ENCODE results near the gene PITHD1. TPM values are rescaled to one million over a fixed set of nuclear protein-coding genes. Genes with fewer than 3 reads are reported as not detected.
"Not testable (repeated sequence)": the region's sequence is repeated elsewhere in the genome, so short reads cannot be mapped to it uniquely, and the experiment has no call there.

PITHD1 gene
- total RNA-seq, 2 donors from 2014 or later: 31.9 to 32.3 TPM

- no peak for TF ChIP-seq CTCF (IDR thresholded peaks at IDR 0.05)
- no peak for TF ChIP-seq POLR2A (IDR thresholded peaks at IDR 0.05)
These were observed 49.5 kb downstream of the PITHD1 start for GRCh38 chr1:23827717-23828116.

DNA sequence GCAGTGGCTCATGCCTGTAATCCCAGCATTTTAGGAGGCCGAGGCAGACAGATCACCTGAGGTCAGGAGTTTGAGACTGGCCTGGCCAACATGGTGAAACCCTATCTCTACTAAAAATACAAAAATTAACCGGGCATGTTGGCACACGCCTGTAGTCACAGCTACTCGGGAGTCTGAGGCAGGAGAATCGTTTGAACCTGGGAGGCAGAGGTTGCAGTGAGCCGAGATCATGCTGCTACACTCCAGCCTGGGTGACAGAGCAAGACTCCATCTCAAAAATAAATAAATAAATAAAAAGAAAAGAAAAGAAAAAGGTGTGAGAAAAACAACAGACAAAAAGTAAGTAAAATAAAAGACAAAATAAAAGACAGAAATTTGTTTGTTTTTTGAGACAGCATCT, 55.9 kb downstream of the PITHD1 start:
- H3K4me3 ChIP-seq; DNase-seq; H3K27ac ChIP-seq; intact Hi-C loops (cut with DNase I); H3K36me3 ChIP-seq (replicated peaks in 1 of 2; ENCODE audit: insufficient read depth in 1 of 2, low read depth in 2 of 2); H3K27me3 ChIP-seq; H3K9me3 ChIP-seq; ATAC-seq: not testable (repeated sequence)
- peaks cover 13% of the 10 kb centered on the region for H3K4me1 ChIP-seq
- WGBS, 2 donors: 69 to 72% methylated on average over 6 of the region's 6 CpGs

More at GRCh38 chr1:23827717-23828116, 49.5 kb downstream of the PITHD1 start:
- Histone ChIP-seq H3K27me3 (no peaks in the 10 kb centered on the region), H3K27ac (no peak overlapping the region), H3K4me1 (peaks cover 10% of the 10 kb centered on the region), H3K4me3 (no peak overlapping the region), H3K36me3 (replicated peaks in 1 of 2; ENCODE audit: insufficient read depth in 1 of 2, low read depth in 2 of 2) (no peaks in the 10 kb centered on the region), H3K9me3 (no peaks in the 10 kb centered on the region)
- ATAC-seq: no peak
- no peak for DNase-seq
- 87 to 96% methylated on average over 1 of the region's 1 CpG for WGBS, 2 donors
- intact Hi-C loops (cut with DNase I): no loop called here

DNA sequence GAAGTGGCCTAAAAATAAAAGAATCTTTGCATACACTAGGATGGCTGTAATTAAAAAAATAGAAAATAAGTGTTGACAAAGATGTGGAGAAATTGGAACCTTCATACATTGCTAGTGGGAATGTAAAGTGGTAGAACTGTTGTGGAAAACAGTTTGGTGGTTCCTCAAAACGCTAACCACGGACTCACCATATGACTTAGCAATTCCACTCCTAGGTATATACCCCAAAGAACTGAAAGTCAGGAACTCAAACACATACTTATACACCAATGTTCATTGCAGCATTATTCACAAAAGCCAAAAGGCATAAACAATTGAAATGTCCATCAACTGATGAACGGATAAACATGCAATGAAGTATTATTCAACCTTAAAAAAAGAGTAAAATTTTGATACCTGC, 57.8 kb downstream of the PITHD1 start:
- no peaks in the 10 kb centered on the region for H3K27me3 ChIP-seq
- WGBS, 2 donors: 57 to 60% methylated on average over 3 of the region's 3 CpGs
- intact Hi-C loops (cut with DNase I): no loop called here
- H3K4me1 ChIP-seq: peaks cover 13% of the 10 kb centered on the region
- no peaks in the 10 kb centered on the region for H3K9me3 ChIP-seq
- DNase-seq (no peak), ATAC-seq (no peak)
- no peaks in the 10 kb centered on the region for H3K36me3 ChIP-seq (replicated peaks in 1 of 2; ENCODE audit: insufficient read depth in 1 of 2, low read depth in 2 of 2)
- H3K4me3 ChIP-seq: no peak overlapping the region
- H3K27ac ChIP-seq: no peak overlapping the region
- TF ChIP-seq CTCF (IDR thresholded peaks at IDR 0.05) (no peak), POLR2A (IDR thresholded peaks at IDR 0.05) (no peak)

Other genes starting within 250 kb of the PITHD1 start
- gene E2F2, start 247.2 kb upstream of the PITHD1 start, total RNA-seq: under 1 TPM in 1 of 2 donors, not detected in 1; under 0.01 TPM
- 100 to 1,000 TPM in 1 of 2 donors, 10 to 100 TPM in 1; 65.9 to 118 TPM for gene ID3, start 218.9 kb upstream of the PITHD1 start, total RNA-seq
- gene RPL11, start 86.6 kb upstream of the PITHD1 start, total RNA-seq: 100 to 1,000 TPM; 553 to 720 TPM
- gene ELOA, start 34.9 kb upstream of the PITHD1 start, total RNA-seq: 10 to 100 TPM; 22.6 to 28.0 TPM
- 10 to 100 TPM; 20.4 to 28.5 TPM for gene LYPLA2, start 12.7 kb downstream of the PITHD1 start, total RNA-seq
- 10 to 100 TPM; 29.3 to 32.7 TPM for gene GALE, start 22.3 kb downstream of the PITHD1 start, total RNA-seq
- 10 to 100 TPM; 18.9 to 21.1 TPM for gene HMGCL, start 47.0 kb downstream of the PITHD1 start, total RNA-seq
- 10 to 100 TPM; 21.3 to 27.0 TPM for gene FUCA1, start 89.9 kb downstream of the PITHD1 start, total RNA-seq
- not detected for gene CNR2, start 134.9 kb downstream of the PITHD1 start, total RNA-seq
- 10 to 100 TPM; 54.4 to 64.6 TPM for gene PNRC2, start 181.4 kb downstream of the PITHD1 start, total RNA-seq
- 10 to 100 TPM; 61.5 to 89.7 TPM for gene SRSF10, start 201.9 kb downstream of the PITHD1 start, total RNA-seq